Measurements from ENCODE around the gene CACTIN.

Gene CACTIN

DNA sequence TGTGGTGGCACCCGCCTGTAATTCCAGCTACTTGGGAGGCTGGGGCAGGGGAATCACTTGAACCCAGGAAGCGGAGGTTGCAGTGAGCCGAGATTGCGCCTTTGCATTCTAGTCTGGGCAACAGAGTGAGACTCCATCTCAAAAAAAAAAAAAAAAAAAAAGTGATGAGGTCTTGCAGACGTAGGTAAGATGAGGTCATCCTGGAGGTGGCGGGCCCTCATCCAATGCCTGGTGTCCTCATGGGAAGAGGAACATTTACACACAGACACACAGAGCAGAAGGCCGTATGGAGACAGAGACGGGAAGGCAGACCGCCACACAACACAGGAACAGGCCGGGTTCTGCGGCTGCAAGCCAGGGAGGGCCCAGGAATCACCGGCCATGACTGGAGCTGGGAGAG is 4.4 kb downstream of the CACTIN start:
- no peak for DNase-seq

DNA sequence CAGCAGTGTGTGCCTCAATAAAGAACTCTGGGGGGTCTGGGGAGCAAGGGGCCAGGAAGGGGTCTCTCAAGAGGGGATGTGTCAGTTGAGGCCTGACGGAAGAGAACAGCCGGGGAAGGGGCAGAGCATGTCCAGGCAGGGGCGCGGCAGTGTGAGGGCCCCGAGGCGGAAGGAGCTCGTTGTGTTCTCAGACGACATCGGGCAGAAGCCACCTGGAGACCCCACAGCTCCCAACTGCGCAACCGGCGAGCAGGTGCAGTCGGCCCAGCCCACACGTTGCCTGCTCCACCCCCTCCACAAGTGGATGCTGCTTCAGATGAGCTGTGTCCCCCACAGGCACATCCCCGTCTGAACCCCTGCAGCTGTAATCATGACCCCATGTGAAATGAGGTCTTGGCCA is 4.9 kb downstream of the CACTIN start:
- no peak for DNase-seq

DNA sequence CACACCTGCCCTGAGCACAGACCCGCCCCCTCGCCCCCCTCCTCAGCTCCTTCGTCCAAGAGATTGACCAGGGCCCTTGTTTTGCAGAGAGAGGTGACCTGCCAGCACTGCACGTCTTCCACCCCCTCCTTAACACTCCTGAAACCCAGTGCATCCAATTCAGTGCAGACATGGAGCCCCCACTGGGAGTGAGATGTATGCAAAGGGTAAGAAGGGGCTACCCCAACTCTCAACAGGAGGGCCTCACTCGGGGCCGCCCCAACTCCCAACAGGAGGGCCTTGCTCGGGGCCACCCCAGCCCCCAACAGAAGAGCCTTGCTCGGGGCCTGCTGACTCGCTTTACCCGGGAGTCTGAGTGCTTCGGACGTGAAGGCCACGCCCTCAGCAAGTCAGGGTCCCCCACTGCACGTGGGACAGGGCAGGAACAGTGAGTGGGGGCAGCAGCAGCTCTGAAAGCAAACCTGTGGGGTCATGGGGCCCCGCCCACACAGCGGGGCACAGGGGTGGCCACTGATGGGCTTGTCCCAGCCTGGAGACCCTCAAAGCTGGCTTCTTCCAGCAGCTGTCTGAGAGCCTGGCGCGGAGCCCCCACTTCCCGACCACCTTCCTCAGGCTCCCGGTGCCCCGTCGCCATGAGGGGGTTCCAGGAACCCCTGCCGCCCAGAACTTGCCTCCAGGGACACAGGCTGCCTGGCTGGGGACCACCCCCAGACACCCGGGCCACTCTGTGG is 5.6 kb downstream of the CACTIN start:
- no peak for DNase-seq

- no peak for DNase-seq
Measured at GRCh38 chr19:3620145-3620816, 6.3 kb downstream of the CACTIN start.

GRCh38 chr19:3619631-3620012 is 7.0 kb downstream of the CACTIN start:
- DNase-seq, result no peak

DNA sequence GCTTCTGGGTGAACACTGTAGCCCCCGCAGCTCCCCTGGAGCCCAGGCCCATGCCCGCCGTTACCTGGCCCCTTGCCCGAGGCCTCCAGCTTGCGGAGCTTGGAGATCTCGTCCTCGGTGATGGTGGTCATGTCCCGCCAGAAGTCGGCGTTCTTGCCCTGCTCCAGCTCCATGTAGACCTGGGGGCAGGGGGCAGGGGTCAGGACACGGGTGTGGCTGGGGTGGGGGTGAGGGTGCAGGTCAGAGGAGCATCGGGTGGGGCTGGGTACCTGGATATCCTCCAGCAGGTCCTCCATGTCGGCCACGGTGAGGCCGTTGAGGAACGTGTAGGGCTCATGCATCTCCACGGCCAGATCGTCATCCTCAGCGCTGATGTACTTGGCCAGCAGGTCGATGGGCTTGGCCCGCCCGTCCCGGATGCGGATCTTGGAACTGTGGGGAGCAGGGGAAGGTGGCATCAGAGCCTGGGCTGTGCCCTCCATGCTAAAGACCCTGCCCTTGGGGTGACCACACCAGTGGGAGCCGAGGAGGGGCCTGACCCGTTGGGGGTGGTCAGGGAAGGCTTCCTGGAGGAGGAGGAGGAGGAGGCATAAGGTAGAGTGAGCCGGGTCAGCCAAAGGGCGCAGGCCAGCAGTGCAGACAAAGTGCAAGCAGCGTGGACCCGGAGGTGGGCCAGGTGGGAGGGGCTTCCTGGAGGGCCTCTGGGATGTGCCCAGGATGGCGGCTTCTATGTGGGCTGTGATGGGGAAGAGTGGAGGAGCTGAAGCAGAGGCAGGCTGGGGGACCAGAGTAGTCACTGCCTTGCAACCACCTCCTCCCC is 7.6 kb downstream of the CACTIN start:
- no peak for DNase-seq

- DNase-seq, result peak in 2 of 5 donors; percentile 28
Measured at GRCh38 chr19:3618144-3618810, 8.3 kb downstream of the CACTIN start.

GRCh38 chr19:3617463-3617862 is 9.1 kb downstream of the CACTIN start:
- no peak for DNase-seq

DNA sequence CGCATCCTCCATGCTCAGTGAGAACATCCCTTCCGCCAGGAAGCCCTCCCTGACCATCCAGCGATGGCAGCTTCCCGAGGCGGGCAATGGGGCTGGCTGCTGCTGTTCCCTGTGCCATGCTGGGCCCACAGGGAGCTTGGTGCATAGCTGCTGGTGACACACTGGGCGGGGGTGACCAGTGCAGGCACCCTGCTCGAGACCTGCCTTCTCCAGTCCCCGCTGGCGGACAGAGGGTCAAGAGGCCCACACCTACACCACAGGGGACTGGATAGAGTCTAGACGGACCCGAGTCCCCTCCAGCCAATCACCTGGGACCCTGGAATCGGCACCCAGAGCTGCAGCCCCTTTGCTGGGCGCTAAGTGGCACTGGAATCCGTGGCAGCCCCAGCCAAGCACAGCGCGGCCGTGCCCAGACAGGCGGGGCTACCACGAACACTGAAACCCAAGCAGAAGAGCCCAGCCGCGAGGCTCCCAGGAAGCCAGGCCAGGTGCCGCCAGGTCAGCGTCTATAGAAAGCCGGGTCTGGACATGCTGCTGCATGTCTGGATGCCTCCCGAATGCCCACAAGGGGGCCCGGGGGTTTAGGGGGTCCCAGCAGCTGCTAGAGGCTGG is 11.0 kb downstream of the CACTIN start:
- no peak for DNase-seq

DNA sequence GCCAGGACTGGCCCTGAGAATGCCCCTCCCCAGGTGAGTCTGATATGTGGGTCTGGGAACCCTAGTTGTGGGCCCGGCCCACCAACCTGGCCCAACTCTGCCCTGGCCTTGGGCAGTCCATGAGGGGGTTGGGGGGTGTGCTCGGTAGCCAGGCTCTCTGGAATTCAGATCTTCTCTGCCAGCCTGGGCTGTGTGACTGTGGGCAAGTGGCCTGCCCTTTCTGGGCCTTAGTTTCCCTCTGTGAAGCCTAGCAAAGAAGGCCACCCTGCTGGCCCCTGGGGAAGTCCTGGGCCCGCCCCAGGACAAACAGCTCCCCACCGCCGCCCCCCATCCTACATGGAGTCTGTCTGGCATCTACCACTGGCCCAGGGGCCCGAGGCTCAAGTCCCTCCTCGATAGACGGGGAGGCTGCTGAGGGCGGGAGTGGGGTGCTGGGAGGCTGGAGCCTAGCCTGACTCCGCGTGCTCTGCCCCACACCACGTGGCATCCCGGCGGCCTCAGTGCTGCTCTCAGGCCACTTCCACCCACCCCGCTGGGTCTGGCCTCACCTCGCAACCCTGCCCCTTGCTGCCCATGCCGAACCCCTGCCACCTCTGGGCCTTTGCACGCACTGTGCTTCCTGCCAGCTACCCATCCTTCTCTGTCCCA is 11.6 kb downstream of the CACTIN start:
- DNase-seq, result no peak

- no peak for DNase-seq
Measured at GRCh38 chr19:3613818-3614661, 12.6 kb downstream of the CACTIN start.

DNA sequence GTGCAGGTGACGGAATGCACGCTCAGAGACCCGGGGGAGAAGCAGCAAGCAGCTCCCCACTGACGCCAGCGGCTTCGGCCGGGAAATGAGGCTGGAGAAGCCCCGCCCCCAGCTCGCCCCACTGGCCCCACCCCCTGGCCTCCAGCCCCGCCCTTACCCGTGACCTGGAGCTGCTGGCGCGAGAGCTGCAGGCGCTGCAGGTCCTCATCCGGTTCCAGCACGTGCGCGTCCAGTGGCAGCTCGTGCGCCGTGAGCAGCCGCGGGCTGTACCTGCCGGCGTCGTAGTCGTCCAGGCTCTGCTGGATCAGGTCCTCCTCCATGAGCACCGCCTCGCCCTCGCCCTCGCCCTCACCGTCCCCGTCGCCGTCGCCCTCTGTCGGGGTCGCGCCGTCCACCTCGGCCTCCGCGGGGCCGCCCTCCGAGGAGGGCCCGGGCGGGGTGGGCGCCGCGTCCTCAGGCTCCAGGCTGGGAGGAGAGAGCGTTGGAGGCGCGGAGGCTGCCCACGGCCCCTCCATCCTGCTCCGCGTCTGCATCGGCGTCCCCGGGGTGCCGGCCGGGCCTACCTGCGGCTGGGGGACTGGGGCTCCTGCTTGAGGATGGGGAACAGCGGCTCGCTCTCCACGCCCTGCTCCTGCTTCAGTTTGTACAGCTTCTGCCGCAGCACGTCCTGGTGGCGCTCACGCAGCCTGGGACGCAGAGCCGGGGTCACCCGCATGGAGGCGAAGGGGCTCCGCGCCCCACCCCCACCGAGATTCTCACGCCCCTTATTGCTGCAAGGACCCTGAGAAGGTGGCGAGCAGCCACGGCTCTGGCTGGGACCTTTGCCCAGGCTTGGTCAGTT is 13.5 kb downstream of the CACTIN start:
- no peak for DNase-seq

DNA sequence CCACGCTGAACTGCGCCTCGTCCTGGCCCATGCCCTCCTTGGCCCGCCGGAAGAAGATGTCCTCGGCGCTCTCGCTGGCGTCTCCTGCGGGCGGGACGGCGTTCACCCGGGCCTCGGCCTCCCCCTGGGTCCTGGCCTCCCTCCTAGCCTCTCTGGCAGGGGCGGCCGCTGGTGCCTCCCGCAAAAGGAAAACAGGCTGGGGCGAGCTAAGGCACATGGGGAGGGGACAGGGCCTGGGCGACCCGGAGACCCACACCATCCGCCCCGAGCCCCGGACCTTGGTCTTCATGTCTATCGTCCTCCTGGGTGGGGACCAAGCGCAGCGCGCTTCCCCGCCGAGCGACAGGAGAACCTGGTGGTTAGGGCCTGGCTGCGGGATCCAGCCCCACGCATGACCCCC is 14.3 kb downstream of the CACTIN start:
- no peak for DNase-seq

GRCh38 chr19:3611841-3612240 is 14.7 kb downstream of the CACTIN start:
- no peak for DNase-seq

- no peak for DNase-seq
Measured at GRCh38 chr19:3610745-3611717, 15.6 kb downstream of the CACTIN start.

DNA sequence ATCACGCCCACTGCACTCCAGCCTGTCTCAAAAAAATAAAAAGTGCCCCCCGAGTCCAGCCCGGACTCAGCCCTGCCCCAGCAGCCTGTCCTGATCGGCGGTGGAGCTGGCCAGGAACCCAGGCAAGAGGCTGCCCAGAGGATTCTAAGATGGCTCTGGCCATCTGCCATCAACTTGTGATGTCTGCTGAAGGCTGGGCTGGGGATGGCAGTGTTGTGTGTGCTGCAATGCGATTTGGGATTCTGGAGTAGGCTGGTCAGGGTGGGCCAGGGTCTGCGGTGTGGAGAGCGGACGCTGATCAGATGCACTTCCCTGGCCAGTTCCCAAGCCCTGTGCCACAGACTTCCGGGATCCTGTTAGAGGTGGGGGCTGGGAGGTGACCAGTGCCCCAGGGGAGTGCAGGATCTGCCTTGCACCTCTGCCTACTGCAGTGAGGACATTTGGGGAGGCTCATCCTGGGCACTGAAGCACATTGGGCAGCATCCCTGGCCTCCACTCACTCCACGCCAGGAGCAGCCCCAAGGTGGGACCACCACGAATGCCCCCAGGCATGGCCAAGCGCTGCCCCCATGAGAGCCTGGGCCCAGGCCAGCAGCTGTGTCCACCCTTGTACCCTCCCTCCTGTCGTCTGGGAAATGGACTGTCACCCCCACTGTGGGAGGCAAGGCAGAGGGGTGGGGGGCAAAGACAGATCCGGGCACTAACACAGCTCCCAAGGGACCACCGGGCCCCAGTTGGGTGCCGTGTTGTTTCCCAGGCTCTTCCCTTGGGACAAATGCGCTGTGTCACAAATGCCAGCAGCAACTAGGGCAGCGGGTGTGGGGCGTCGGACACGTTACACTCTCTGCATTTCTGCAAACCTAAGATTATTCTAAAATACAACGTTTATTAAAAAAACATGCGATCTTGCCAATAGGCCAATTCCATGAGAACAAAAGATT is 16.5 kb downstream of the CACTIN start:
- no peak for DNase-seq

DNA sequence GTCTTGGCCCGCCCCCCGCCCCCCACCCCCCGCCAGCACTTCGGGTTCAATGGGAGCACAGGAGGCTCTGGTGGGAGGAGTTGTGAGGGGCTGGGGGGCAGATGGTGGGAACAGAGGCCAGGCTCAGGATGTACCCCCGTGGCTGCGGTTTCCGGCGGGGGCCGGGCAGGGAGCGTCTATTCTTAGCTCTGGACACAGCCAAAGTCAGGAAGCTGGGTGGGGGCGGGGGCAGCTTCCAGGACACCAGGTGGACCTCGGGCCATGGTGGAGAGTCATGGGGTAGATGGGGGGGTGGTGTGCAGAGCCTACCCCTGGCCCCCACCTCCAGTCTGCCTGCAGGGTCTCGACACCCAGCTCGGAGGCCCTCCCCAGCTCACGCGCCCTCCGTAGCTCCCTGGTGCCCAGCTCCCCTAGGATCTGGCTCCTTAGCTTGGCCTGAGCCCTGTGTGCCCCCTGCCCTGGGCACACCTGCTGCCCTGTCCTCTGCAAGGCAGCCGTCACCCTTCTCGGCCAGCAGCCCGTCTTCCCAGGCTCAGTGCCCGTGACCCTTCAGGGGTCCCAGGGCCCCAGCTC is 17.8 kb downstream of the CACTIN start:
- DNase-seq, result no peak

All from T-helper 1 cell (primary cell).